Sigmoid colon (tissue), 7 donors: Measurements from ENCODE around the gene ITPR1. TPM values are rescaled to one million over a fixed set of nuclear protein-coding genes. Genes with fewer than 3 reads are reported as not detected.

ENCODE experiments used
- DNase-seq: peaks from one replicate; pipeline ENCODE4 v3.0.0-alpha.2; 2019
- H3K27ac ChIP-seq, 4 donors: fragments of 200-600 bp; sonication (generic); one replicate each; pipeline ENCODE4 v1.5.1; 2016 to 2019; ENCODE audit warnings: mild to moderate bottlenecking in 1 of 4
- H3K27me3 ChIP-seq, 3 donors: fragments of 200-600 bp; sonication (generic); one replicate each; pipeline ENCODE4 v1.5.1; 2019; ENCODE audit warnings: mild to moderate bottlenecking in 1 of 3
- H3K36me3 ChIP-seq, 4 donors: fragments of 200-600 bp; sonication (generic); one replicate each; pipeline ENCODE4 v1.5.1; 2016 to 2019
- H3K4me1 ChIP-seq, 4 donors: fragments of 200-600 bp; sonication (generic); one replicate each; pipeline ENCODE4 v1.5.1; 2017 to 2019
- H3K4me3 ChIP-seq, 4 donors: fragments of 200-600 bp; sonication (generic); one replicate each; pipeline ENCODE4 v1.5.1; 2017 to 2019; ENCODE audit warnings: mild to moderate bottlenecking in 2 of 4, moderate library complexity in 1 of 4
- H3K9me3 ChIP-seq, 4 donors: fragments of 200-600 bp in 3 of 4; sonication (generic) in 3 of 4; one replicate each; pipeline versions ENCODE4 v1.5.1 to v1.6.1; 2013 to 2019
- EP300 ChIP-seq, 4 donors: sonication (generic); formaldehyde crosslinking; IDR thresholded peaks; one replicate each; pipeline ENCODE4 v1.6.1; 2017; ENCODE audit warnings: antibody characterized with exemption in 4 of 4
- POLR2A ChIP-seq, 2 donors: fragments of 450-650 bp; IDR thresholded peaks; one replicate each; pipeline ENCODE4 v1.6.1; 2016; ENCODE audit warnings: antibody characterized with exemption in 2 of 2, mild to moderate bottlenecking in 2 of 2, moderate library complexity in 2 of 2
- POLR2AphosphoS5 ChIP-seq, 4 donors: sonication (generic); formaldehyde crosslinking; IDR thresholded peaks; one replicate each; pipeline ENCODE4 v1.6.1; 2017; ENCODE audit warnings: antibody characterized with exemption in 4 of 4
- WGBS, 2 donors: extraction: QIAGEN DNeasy Blood & Tissue Kit; methylation state at CpG; one replicate each; pipeline ENCODE4 v1.1.7; 2013; 5-methylcytosine and 5-hydroxymethylcytosine counted together
- intact Hi-C: fragments of 100-400 bp; cut with DNase I; formaldehyde crosslinking; loops from one replicate; pipeline ENCODE4 v1.15.1; 2023
- polyA plus RNA-seq, 3 donors: library from polyadenylated mRNA; stranded (reverse); fragments of 200-250 nt; gene quantifications; one replicate each; pipeline ENCODE4 v1.2.3, GENCODE V29; 2013
- total RNA-seq, 4 donors: library from RNA; depleted of rRNA; stranded (reverse); fragments of >200 nt; gene quantifications; one replicate each; pipeline ENCODE4 v1.1.0, GENCODE V29; 2016
- TF ChIP-seq, protein P1 (sequence below), 4 experiments: fragments of 450-650 bp in 3 of 4; fragments of 200-600 bp in 1 of 4; IDR thresholded peaks; one replicate each; pipeline ENCODE4 v1.5.1; 2016 to 2019; ENCODE audit warnings: antibody characterized with exemption in 4 of 4, mild to moderate bottlenecking in 3 of 4, moderate library complexity in 2 of 4
- donor health status: healthy with polysubstance abuse.
- donor health status: Bipolar disorder and iron deficiency.
- donor health status: healthy.

Gene ITPR1
- total and polyA plus RNA-seq, 7 donors, result 1.4 to 206 (median 111) TPM

DNA sequence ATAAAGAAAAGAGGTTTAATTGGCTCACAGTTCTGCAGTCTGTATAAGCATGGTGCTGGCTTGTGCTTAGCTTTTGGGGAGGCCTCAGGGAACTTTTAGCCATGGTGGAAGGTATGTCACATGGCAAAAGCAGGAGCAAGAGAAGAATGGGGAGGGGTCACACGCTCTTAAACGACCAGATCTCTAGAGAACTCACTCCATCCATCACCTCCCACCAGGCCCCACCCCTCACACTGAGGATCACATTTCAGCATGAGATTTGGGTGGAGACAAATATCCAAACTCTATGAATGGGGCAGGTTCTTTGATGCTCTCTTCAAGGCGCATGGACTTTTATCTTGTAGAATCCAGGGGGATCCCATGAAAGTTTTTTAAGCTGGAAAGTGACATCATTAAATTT is 75.7 kb downstream of the ITPR1 start:
- H3K27ac ChIP-seq, result no peak overlapping the region
- WGBS, 2 donors, result 69 to 76% methylated on average over 3 of the region's 3 CpGs
- H3K4me1 ChIP-seq, result peaks cover 0 to 6% (median 2%) of the 10 kb centered on the region in 4 donors
- H3K27me3 ChIP-seq, result no peaks in the 10 kb centered on the region
- no peaks in the 10 kb centered on the region for H3K36me3 ChIP-seq
- intact Hi-C loops, result no loop called here
- no peak for DNase-seq
- no peak overlapping the region for H3K4me3 ChIP-seq
- no peak for TF ChIP-seq EP300 (IDR thresholded peaks at IDR 0.05)
- TF ChIP-seq, protein P1, sequence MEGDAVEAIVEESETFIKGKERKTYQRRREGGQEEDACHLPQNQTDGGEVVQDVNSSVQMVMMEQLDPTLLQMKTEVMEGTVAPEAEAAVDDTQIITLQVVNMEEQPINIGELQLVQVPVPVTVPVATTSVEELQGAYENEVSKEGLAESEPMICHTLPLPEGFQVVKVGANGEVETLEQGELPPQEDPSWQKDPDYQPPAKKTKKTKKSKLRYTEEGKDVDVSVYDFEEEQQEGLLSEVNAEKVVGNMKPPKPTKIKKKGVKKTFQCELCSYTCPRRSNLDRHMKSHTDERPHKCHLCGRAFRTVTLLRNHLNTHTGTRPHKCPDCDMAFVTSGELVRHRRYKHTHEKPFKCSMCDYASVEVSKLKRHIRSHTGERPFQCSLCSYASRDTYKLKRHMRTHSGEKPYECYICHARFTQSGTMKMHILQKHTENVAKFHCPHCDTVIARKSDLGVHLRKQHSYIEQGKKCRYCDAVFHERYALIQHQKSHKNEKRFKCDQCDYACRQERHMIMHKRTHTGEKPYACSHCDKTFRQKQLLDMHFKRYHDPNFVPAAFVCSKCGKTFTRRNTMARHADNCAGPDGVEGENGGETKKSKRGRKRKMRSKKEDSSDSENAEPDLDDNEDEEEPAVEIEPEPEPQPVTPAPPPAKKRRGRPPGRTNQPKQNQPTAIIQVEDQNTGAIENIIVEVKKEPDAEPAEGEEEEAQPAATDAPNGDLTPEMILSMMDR (IDR thresholded peaks at IDR 0.05), result no peak
- TF ChIP-seq POLR2A (IDR thresholded peaks at IDR 0.05), result no peak
- no peak for TF ChIP-seq POLR2AphosphoS5 (IDR thresholded peaks at IDR 0.05)
- no peaks in the 10 kb centered on the region for H3K9me3 ChIP-seq

DNA sequence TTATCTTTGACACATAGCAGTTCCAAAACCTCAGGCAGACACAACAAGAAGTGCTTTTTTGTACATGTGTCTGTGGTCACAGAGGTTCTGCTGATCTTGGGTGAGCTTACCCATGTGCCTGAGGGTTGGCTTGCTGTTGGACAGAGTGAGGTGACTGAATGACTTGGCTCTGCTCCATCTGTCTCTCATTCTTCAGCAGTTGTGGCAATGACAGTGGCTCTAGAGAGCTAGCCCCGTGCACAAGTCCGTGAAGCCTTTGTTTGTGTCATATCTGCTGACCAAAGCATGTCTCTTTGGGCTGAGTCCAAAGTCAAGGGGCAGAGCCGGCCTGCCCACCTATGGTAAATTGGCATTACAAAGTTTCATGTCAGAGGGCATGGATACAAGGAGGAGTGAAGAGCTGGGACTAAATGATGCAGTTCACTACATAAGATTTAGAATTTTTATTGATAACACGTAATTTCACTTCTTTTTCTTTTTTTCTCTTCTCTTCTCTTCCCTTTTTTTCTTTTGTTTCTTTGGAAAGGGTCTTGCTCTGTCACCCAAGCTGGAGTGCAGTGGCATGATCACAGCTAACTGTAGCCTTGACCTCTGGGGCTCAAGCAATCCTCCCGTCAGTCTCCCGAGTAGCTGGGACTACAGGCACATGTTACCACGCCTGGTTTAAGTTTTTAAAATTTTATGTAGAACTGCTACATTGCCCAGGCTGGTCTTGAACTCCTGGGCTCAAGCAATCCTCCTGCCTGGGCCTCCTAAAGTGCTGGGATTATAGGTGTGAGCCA is 77.9 kb downstream of the ITPR1 start:
- H3K4me3 ChIP-seq, result no peak overlapping the region
- intact Hi-C loops, result no loop called here
- no peak for DNase-seq
- H3K36me3 ChIP-seq, result no peaks in the 10 kb centered on the region
- no peak for TF ChIP-seq POLR2AphosphoS5 (IDR thresholded peaks at IDR 0.05)
- TF ChIP-seq EP300 (IDR thresholded peaks at IDR 0.05), result no peak
- TF ChIP-seq POLR2A (IDR thresholded peaks at IDR 0.05), result no peak
- TF ChIP-seq, protein P1 (IDR thresholded peaks at IDR 0.05), result no peak
- no peaks in the 10 kb centered on the region for H3K4me1 ChIP-seq
- H3K27me3 ChIP-seq, result no peaks in the 10 kb centered on the region
- WGBS, 2 donors, result 77 to 80% methylated on average over 7 of the region's 7 CpGs
- H3K9me3 ChIP-seq, result no peaks in the 10 kb centered on the region
- H3K27ac ChIP-seq, result no peak overlapping the region

DNA sequence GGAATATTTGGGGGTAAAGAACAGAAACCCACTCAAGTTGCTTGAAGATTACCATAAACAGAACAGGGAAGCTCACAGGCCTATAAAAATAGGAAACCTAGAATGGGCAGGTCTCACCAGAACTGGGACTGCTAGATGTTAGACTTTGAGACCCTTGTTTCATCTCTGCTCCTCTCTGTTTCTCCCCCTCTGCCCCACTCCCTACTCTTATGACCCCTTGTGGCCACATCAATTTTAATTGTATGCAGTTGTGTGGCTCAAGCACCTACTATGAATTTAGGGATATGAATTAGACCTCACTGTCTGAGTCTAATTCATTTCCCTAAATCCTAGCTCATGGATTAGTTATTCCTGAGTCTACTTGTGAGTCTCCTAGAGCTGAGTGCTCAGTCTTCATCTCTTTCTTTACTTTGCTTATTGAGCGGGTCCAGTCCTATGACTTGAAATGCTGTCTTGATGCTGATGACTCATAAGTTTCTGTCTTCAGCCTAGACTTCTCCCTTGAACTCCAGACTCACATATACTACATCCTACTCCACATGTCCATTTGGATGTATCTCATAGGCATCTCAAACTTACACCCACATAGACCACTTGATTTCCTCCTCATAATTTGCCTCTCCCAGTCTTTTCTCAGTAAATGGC is 78.7 kb downstream of the ITPR1 start:
- H3K4me1 ChIP-seq, result no peaks in the 10 kb centered on the region

DNA sequence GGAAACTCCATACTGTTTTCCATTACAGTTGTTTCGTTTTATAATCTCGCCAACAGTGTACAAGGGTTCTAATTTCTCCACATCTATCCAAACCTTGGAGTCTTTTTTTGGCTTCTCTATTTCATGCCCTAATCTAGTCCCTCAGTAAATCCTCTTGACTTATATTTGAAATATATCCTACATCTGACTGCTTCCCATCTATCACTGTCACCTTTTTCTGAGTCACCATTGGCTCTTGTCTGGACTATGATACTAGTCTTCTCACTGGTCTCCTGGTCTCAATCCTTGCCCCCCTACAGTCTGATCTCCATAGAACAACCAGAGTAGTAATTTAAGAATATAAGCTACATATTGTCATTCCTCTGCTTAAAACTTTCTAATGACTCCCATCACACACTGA is 80.0 kb downstream of the ITPR1 start:
- no peak overlapping the region for H3K4me3 ChIP-seq
- no peaks in the 10 kb centered on the region for H3K9me3 ChIP-seq
- no peaks in the 10 kb centered on the region for H3K36me3 ChIP-seq
- H3K4me1 ChIP-seq, result no peaks in the 10 kb centered on the region
- no peaks in the 10 kb centered on the region for H3K27me3 ChIP-seq
- no peak for DNase-seq
- intact Hi-C loops, result no loop called here
- TF ChIP-seq, protein P1 (IDR thresholded peaks at IDR 0.05), result no peak
- no peak overlapping the region for H3K27ac ChIP-seq
- 96% methylated on average over 2 of the region's 2 CpGs for WGBS, 2 donors

More for the DNA sequence above, 78.7 kb downstream of the ITPR1 start:
- DNase-seq, result no peak
- WGBS, 2 donors, result 82 to 85% methylated on average over 1 of the region's 1 CpG
- no peak overlapping the region for H3K4me3 ChIP-seq
- TF ChIP-seq POLR2AphosphoS5 (IDR thresholded peaks at IDR 0.05) (no peak), POLR2A (IDR thresholded peaks at IDR 0.05) (no peak), EP300 (IDR thresholded peaks at IDR 0.05) (no peak)
- TF ChIP-seq, protein P1 (IDR thresholded peaks at IDR 0.05), result no peak
- H3K27ac ChIP-seq, result no peak overlapping the region
- intact Hi-C loops, result no loop called here
- no peaks in the 10 kb centered on the region for H3K36me3 ChIP-seq
- no peaks in the 10 kb centered on the region for H3K9me3 ChIP-seq
- no peaks in the 10 kb centered on the region for H3K27me3 ChIP-seq
